ENCODE data around the gene CTAG1B.
"Not testable (repeated sequence)": the region's sequence is repeated elsewhere in the genome, so short reads cannot be mapped to it uniquely, and the experiment has no call there.

The CTAG1B gene

GRCh38 chrX:154619182-154619581 is at the start of gene CTAG1B:
TSS of gene CTAG1B (minus strand) at chrX:154619282. CDS start at chrX:154619218, 64 bp downstream.
- DNase-seq (ENCODE audit: low spot score), result not testable (repeated sequence)

- no peak for DNase-seq (ENCODE audit: low spot score)
Observed at GRCh38 chrX:154661899-154662298, 42.8 kb upstream of the CTAG1B start.

- DNase-seq (ENCODE audit: low spot score), result no peak
Observed at GRCh38 chrX:154661170-154661569, 42.1 kb upstream of the CTAG1B start.

GRCh38 chrX:154660541-154660940 is 41.5 kb upstream of the CTAG1B start:
- DNase-seq (ENCODE audit: low spot score), result no peak

- DNase-seq (ENCODE audit: low spot score), result no peak
Observed at GRCh38 chrX:154658957-154659356, 39.9 kb upstream of the CTAG1B start.

- no peak for DNase-seq (ENCODE audit: low spot score)
Observed at GRCh38 chrX:154658187-154658586, 39.1 kb upstream of the CTAG1B start.

- no peak for DNase-seq (ENCODE audit: low spot score)
Observed at GRCh38 chrX:154657226-154657805, 38.2 kb upstream of the CTAG1B start.

GRCh38 chrX:154655786-154656185 is 36.7 kb upstream of the CTAG1B start:
- DNase-seq (ENCODE audit: low spot score), result no peak

GRCh38 chrX:154655346-154655745 is 36.3 kb upstream of the CTAG1B start:
- DNase-seq (ENCODE audit: low spot score), result no peak

GRCh38 chrX:154654925-154655324 is 35.8 kb upstream of the CTAG1B start:
- DNase-seq (ENCODE audit: low spot score), result no peak

GRCh38 chrX:154654372-154654771 is 35.3 kb upstream of the CTAG1B start:
- no peak for DNase-seq (ENCODE audit: low spot score)

- DNase-seq (ENCODE audit: low spot score), result not testable (repeated sequence)
Observed at GRCh38 chrX:154653413-154653812, 34.3 kb upstream of the CTAG1B start, which contains the start of gene CTAG2. TSS of gene CTAG2 (minus strand) at chrX:154653579. CDS start at chrX:154653515, 64 bp downstream.

GRCh38 chrX:154653048-154653401 is 33.9 kb upstream of the CTAG1B start:
- DNase-seq (ENCODE audit: low spot score), result no peak

GRCh38 chrX:154652311-154653047 is 33.4 kb upstream of the CTAG1B start:
- no peak for DNase-seq (ENCODE audit: low spot score)

- no peak for DNase-seq (ENCODE audit: low spot score)
Observed at GRCh38 chrX:154650221-154650510, 31.1 kb upstream of the CTAG1B start.

GRCh38 chrX:154649503-154650220 is 30.6 kb upstream of the CTAG1B start:
- no peak for DNase-seq (ENCODE audit: low spot score)

GRCh38 chrX:154648931-154649330 is 29.8 kb upstream of the CTAG1B start:
- no peak for DNase-seq (ENCODE audit: low spot score)

- not testable (repeated sequence) for DNase-seq (ENCODE audit: low spot score)
Observed at GRCh38 chrX:154645745-154646378, 26.8 kb upstream of the CTAG1B start.

GRCh38 chrX:154643708-154644107 is 24.6 kb upstream of the CTAG1B start:
- not testable (repeated sequence) for DNase-seq (ENCODE audit: low spot score)

GRCh38 chrX:154641740-154642139 is 22.7 kb upstream of the CTAG1B start:
- DNase-seq (ENCODE audit: low spot score), result not testable (repeated sequence)

GRCh38 chrX:154633661-154634060 is 14.6 kb upstream of the CTAG1B start:
- not testable (repeated sequence) for DNase-seq (ENCODE audit: low spot score)

- DNase-seq (ENCODE audit: low spot score), result not testable (repeated sequence)
Observed at GRCh38 chrX:154630949-154631348, 11.9 kb upstream of the CTAG1B start.

GRCh38 chrX:154628960-154629359 is 9.9 kb upstream of the CTAG1B start:
- not testable (repeated sequence) for DNase-seq (ENCODE audit: low spot score)
